ENCODE results near the gene RBBP8NL. TPM values are rescaled to one million over a fixed set of nuclear protein-coding genes. Genes with fewer than 3 reads are reported as not detected.
"Not testable (repeated sequence)": the region's sequence is repeated elsewhere in the genome, so short reads cannot be mapped to it uniquely, and the experiment has no call there.

Gene RBBP8NL
- polyA plus RNA-seq, 1 donor (not counting 4 experiments of a cell fraction or from before 2014, with no cell fraction given): 0.13 TPM

GRCh38 chr20:62426699-62427131, 624 bp downstream of the RBBP8NL start:
- dilution Hi-C loops (cut with MboI; ENCODE audit: extremely low pct_ligation_motif_present, low sequenced_read_pairs): loop anchor here (25.0 kb wide), 1 partner anchor 111 kb away; no protein-coding TSS in a partner anchor
- Histone ChIP-seq H3K36me3 (ENCODE audit: control insufficient read depth in 2 of 2, extremely low read depth in 1 of 2, insufficient read depth in 2 of 2, low read length in 2 of 2) (no peaks in the 10 kb centered on the region), H3K4me1 (ENCODE audit: control insufficient read depth, extremely low read depth, insufficient read depth, low read length) (peaks cover 12% of the 10 kb centered on the region), H3K4me3 (ENCODE audit: control insufficient read depth in 2 of 3, extremely low read depth in 1 of 3, insufficient read depth in 2 of 3, low read depth in 1 of 3, low read length in 3 of 3) (no peak overlapping the region), H3K4me2 (ENCODE audit: control insufficient read depth, extremely low read depth, insufficient read depth, low read depth, low read length) (no peak overlapping the region), H3K9ac (ENCODE audit: control insufficient read depth, extremely low read depth, insufficient read depth, low read length) (no peak overlapping the region), H3K27ac (ENCODE audit: control insufficient read depth, insufficient read depth, low read length) (no peak overlapping the region), H3K9me3 (ENCODE audit: control insufficient read depth, low read depth, low read length) (no peaks in the 10 kb centered on the region), H3K9me1 (ENCODE audit: control insufficient read depth, extremely low read depth, insufficient read depth, low read length) (no peaks in the 10 kb centered on the region), H3K27me3 (ENCODE audit: control insufficient read depth, extremely low read depth, insufficient read depth, low read length) (peaks cover 27% of the 10 kb centered on the region), H4K20me1 (ENCODE audit: control insufficient read depth, extremely low read depth, insufficient read depth, low read length) (peaks cover 3% of the 10 kb centered on the region), H2AFZ (ENCODE audit: control insufficient read depth, low read length) (no peak overlapping the region), H3K79me2 (ENCODE audit: control insufficient read depth, insufficient read depth, low read length) (no peaks in the 10 kb centered on the region)
- no peak for DNase-seq (ENCODE audit: low read depth, low spot score)
- FAIRE-seq: no peak
- TF ChIP-seq EZH2 (IDR thresholded peaks at IDR 0.05; ENCODE audit: low read length) (no peak), CTCF (optimal IDR thresholded peaks at IDR 0.05 in 1 of 3, IDR thresholded peaks at IDR 0.05 in 1 of 3, conservative IDR thresholded peaks at IDR 0.05 in 1 of 3; ENCODE audit: extremely low read depth in 1 of 3, insufficient read depth in 2 of 3, low read length in 3 of 3) (no peak)

- not testable (repeated sequence) for H3K9me3 ChIP-seq (ENCODE audit: control insufficient read depth, low read depth, low read length); H2AFZ ChIP-seq (ENCODE audit: control insufficient read depth, low read length); H3K9me1 ChIP-seq (ENCODE audit: control insufficient read depth, extremely low read depth, insufficient read depth, low read length); FAIRE-seq; H3K36me3 ChIP-seq (ENCODE audit: control insufficient read depth in 2 of 2, extremely low read depth in 1 of 2, insufficient read depth in 2 of 2, low read length in 2 of 2); H3K79me2 ChIP-seq (ENCODE audit: control insufficient read depth, insufficient read depth, low read length); H3K9ac ChIP-seq (ENCODE audit: control insufficient read depth, extremely low read depth, insufficient read depth, low read length); DNase-seq (ENCODE audit: low read depth, low spot score); H3K27ac ChIP-seq (ENCODE audit: control insufficient read depth, insufficient read depth, low read length); H3K4me3 ChIP-seq (ENCODE audit: control insufficient read depth in 2 of 3, extremely low read depth in 1 of 3, insufficient read depth in 2 of 3, low read depth in 1 of 3, low read length in 3 of 3); H4K20me1 ChIP-seq (ENCODE audit: control insufficient read depth, extremely low read depth, insufficient read depth, low read length); H3K4me2 ChIP-seq (ENCODE audit: control insufficient read depth, extremely low read depth, insufficient read depth, low read depth, low read length)
- dilution Hi-C loops (cut with MboI; ENCODE audit: extremely low pct_ligation_motif_present, low sequenced_read_pairs): loop anchor here (25.0 kb wide), 1 partner anchor 111 kb away; no protein-coding TSS in a partner anchor
- H3K4me1 ChIP-seq (ENCODE audit: control insufficient read depth, extremely low read depth, insufficient read depth, low read length): peaks cover 12% of the 10 kb centered on the region
- peaks cover 26% of the 10 kb centered on the region for H3K27me3 ChIP-seq (ENCODE audit: control insufficient read depth, extremely low read depth, insufficient read depth, low read length)
These were observed 1.3 kb downstream of the RBBP8NL start for GRCh38 chr20:62426059-62426348.
